HG03135 (cell line): Measurements from ENCODE around the gene PLPP1.

Experiments used
- ATAC-seq: cut with Tn5 transposase; IDR thresholded peaks from one replicate; pipeline ENCODE4 v1.9.1; 2021; ENCODE audit warnings: mild to moderate bottlenecking, moderate library complexity; ENCODE audit not compliant: unreplicated experiment

The PLPP1 gene

GRCh38 chr5:55534436-55535198 lies at the start of gene PLPP1:
TSS of gene PLPP1 (minus strand) at chr5:55534964. CDS start at chr5:55534629, 335 bp downstream.
- ATAC-seq = peak; percentile 73

- ATAC-seq = no peak
Observed at GRCh38 chr5:55583578-55583977, 48.8 kb upstream of the PLPP1 start.

GRCh38 chr5:55582256-55582655 lies 47.5 kb upstream of the PLPP1 start:
- ATAC-seq = no peak

GRCh38 chr5:55580042-55580441 lies 45.3 kb upstream of the PLPP1 start:
- no peak for ATAC-seq

- ATAC-seq = no peak
Observed at GRCh38 chr5:55578771-55579170, 44.0 kb upstream of the PLPP1 start.

GRCh38 chr5:55577353-55578060 lies 42.7 kb upstream of the PLPP1 start:
- ATAC-seq = no peak

GRCh38 chr5:55576661-55577060 lies 41.9 kb upstream of the PLPP1 start:
- no peak for ATAC-seq

- no peak for ATAC-seq
Observed at GRCh38 chr5:55575815-55576583, 41.2 kb upstream of the PLPP1 start.

- ATAC-seq = no peak
Observed at GRCh38 chr5:55572600-55572999, 37.8 kb upstream of the PLPP1 start.

GRCh38 chr5:55572020-55572419 lies 37.3 kb upstream of the PLPP1 start:
- no peak for ATAC-seq

- no peak for ATAC-seq
Observed at GRCh38 chr5:55570570-55570969, 35.8 kb upstream of the PLPP1 start.

- ATAC-seq = no peak
Observed at GRCh38 chr5:55570026-55570425, 35.3 kb upstream of the PLPP1 start.

GRCh38 chr5:55569513-55569865 lies 34.7 kb upstream of the PLPP1 start:
- no peak for ATAC-seq

GRCh38 chr5:55568654-55569512 lies 34.1 kb upstream of the PLPP1 start:
- no peak for ATAC-seq

GRCh38 chr5:55564721-55565120 lies 30.0 kb upstream of the PLPP1 start:
- peak; percentile 51 for ATAC-seq

GRCh38 chr5:55558484-55558883 lies 23.7 kb upstream of the PLPP1 start:
- no peak for ATAC-seq

GRCh38 chr5:55557123-55557522 lies 22.4 kb upstream of the PLPP1 start:
- ATAC-seq = no peak

- ATAC-seq = no peak
Observed at GRCh38 chr5:55554585-55555202, 19.9 kb upstream of the PLPP1 start.

- no peak for ATAC-seq
Observed at GRCh38 chr5:55551904-55552303, 17.1 kb upstream of the PLPP1 start.

- no peak for ATAC-seq
Observed at GRCh38 chr5:55551358-55551757, 16.6 kb upstream of the PLPP1 start.
